HAP-1 (cell line): ENCODE results near the gene ROPN1.

Experiments
- DNase-seq, 2 experiments: peaks; one replicate each; pipeline ENCODE4 v3.0.0-alpha.2; 2016 to 2020; ENCODE audit warnings: low spot score in 2 of 2
- H3K27me3 ChIP-seq: fragments of 250-450 bp; sonication (Bioruptor Pico); 2 replicates; pipeline ENCODE4 v1.5.1; 2020; ENCODE audit warnings: low read depth, mild to moderate bottlenecking, moderate library complexity
- H3K36me3 ChIP-seq: fragments of 250-450 bp; sonication (Bioruptor Pico); replicated peaks from 2 replicates; pipeline ENCODE4 v1.5.1; 2020; ENCODE audit warnings: mild to moderate bottlenecking
- H3K4me1 ChIP-seq: fragments of 250-450 bp; sonication (Bioruptor Pico); 2 replicates; pipeline ENCODE4 v1.5.1; 2020; ENCODE audit warnings: mild to moderate bottlenecking
- H3K4me3 ChIP-seq: fragments of 250-450 bp; sonication (Bioruptor Pico); 2 replicates; pipeline ENCODE4 v1.5.1; 2020; ENCODE audit warnings: mild to moderate bottlenecking, moderate library complexity
- H3K9me3 ChIP-seq: fragments of 250-450 bp; sonication (Bioruptor Pico); 2 replicates; pipeline ENCODE4 v1.5.1; 2020; ENCODE audit warnings: mild to moderate bottlenecking, moderate library complexity
- in situ Hi-C: fragments of 300-500 bp; cut with MboI; formaldehyde crosslinking; loops from 3 replicates; pipeline ENCODE4 v1.14.3; 2020; ENCODE audit warnings: low sequenced_read_pairs, inconsistent platforms, mixed read lengths

ROPN1 gene

GRCh38 chr3:123920383-123920782 lies 71.5 kb downstream of the ROPN1 start:
- no peaks in the 10 kb centered on the region for H3K4me1 ChIP-seq
- peaks cover 14% of the 10 kb centered on the region for H3K36me3 ChIP-seq
- no peaks in the 10 kb centered on the region for H3K27me3 ChIP-seq
- DNase-seq: no peak
- H3K9me3 ChIP-seq: no peaks in the 10 kb centered on the region
- in situ Hi-C loops: no loop called here
- no peak overlapping the region for H3K4me3 ChIP-seq

GRCh38 chr3:123919353-123919752 lies 72.6 kb downstream of the ROPN1 start:
- in situ Hi-C loops: no loop called here
- no peak for DNase-seq
- no peaks in the 10 kb centered on the region for H3K27me3 ChIP-seq
- peaks cover 20% of the 10 kb centered on the region for H3K36me3 ChIP-seq
- H3K9me3 ChIP-seq: no peaks in the 10 kb centered on the region
- H3K4me3 ChIP-seq: no peak overlapping the region
- H3K4me1 ChIP-seq: no peaks in the 10 kb centered on the region
